ENCODE measurements around the gene TTC7B.

- TF ChIP-seq CTCF (conservative IDR thresholded peaks at IDR 0.05) (no peak), ZFX (IDR thresholded peaks at IDR 0.05) (no peak)
Measured at GRCh38 chr14:90784621-90785270, 31.5 kb downstream of the TTC7B start.

Measured in C4-2B (cell line).